HepG2 (cell line): ENCODE data around the gene KIRREL2. TPM values are rescaled to one million over a fixed set of nuclear protein-coding genes. Genes with fewer than 3 reads are reported as not detected.

ENCODE experiments used
- ARID2 ChIP-seq: sonication (generic); formaldehyde crosslinking; IDR thresholded peaks from 2 replicates; pipeline ENCODE4 v1.8.1; 2022; ENCODE audit warnings: mild to moderate bottlenecking, missing genetic modification reagents, borderline replicate concordance
- MAF1 ChIP-seq: sonication (generic); formaldehyde crosslinking; IDR thresholded peaks from 2 replicates; pipeline ENCODE4 v1.5.0; 2020; ENCODE audit warnings: missing genetic modification reagents, borderline replicate concordance
- MAZ ChIP-seq, 2 experiments: sonication (generic) in 1 of 2; formaldehyde crosslinking in 1 of 2; IDR thresholded peaks; 2 replicates each; pipeline versions ENCODE4 v1.5.0 to v1.6.1; 2012 to 2020; ENCODE audit warnings: low read depth in 2 of 2, mild to moderate bottlenecking in 2 of 2, borderline replicate concordance in 1 of 2, improper control_type of control experiment in 1 of 2, low read length in 1 of 2, missing genetic modification reagents in 1 of 2, moderate library complexity in 1 of 2
- MIER2 ChIP-seq: IDR thresholded peaks from 2 replicates; pipeline ENCODE4 v1.6.1; 2016; ENCODE audit warnings: missing biosample characterization, missing genetic modification reagents
- NFE2L1 ChIP-seq: sonication (generic); formaldehyde crosslinking; IDR thresholded peaks from 2 replicates; pipeline ENCODE4 v1.4.0; 2020; ENCODE audit warnings: missing genetic modification reagents, mild to moderate bottlenecking, borderline replicate concordance
- NKX3-1 ChIP-seq: sonication (generic); formaldehyde crosslinking; IDR thresholded peaks from 2 replicates; pipeline ENCODE4 v1.5.0; 2020; ENCODE audit warnings: missing genetic modification reagents
- NR3C1 ChIP-seq: sonication (generic); formaldehyde crosslinking; IDR thresholded peaks from 2 replicates; pipeline ENCODE4 v1.4.0; 2020; ENCODE audit warnings: missing genetic modification reagents
- PAX8 ChIP-seq: sonication (generic); formaldehyde crosslinking; IDR thresholded peaks from 2 replicates; pipeline ENCODE4 v1.8.0; 2022; ENCODE audit warnings: mild to moderate bottlenecking, missing genetic modification reagents, borderline replicate concordance
- RFX3 ChIP-seq: IDR thresholded peaks from 2 replicates; pipeline ENCODE4 v1.6.1; 2016; ENCODE audit warnings: missing biosample characterization, missing genetic modification reagents
- RNF2 ChIP-seq: fragments of 450-650 bp; conservative IDR thresholded peaks from 2 replicates; pipeline ENCODE4 v1.6.1; 2016; ENCODE audit warnings: low read depth
- RORA ChIP-seq: sonication (generic); formaldehyde crosslinking; IDR thresholded peaks from 2 replicates; pipeline ENCODE4 v1.5.0; 2020; ENCODE audit warnings: mild to moderate bottlenecking, missing genetic modification reagents, moderate library complexity
- SMAD1 ChIP-seq: sonication (generic); formaldehyde crosslinking; IDR thresholded peaks from 2 replicates; pipeline ENCODE4 v1.4.0; 2020; ENCODE audit warnings: missing genetic modification reagents, low read depth, mild to moderate bottlenecking, borderline replicate concordance
- TCF7L2 ChIP-seq: IDR thresholded peaks from 2 replicates; pipeline ENCODE4 v1.6.1; 2011; ENCODE audit warnings: mild to moderate bottlenecking, low read depth, low read length, moderate library complexity
- U2AF1 ChIP-seq: fragments of 200-400 bp; formaldehyde crosslinking; optimal IDR thresholded peaks from 2 replicates; pipeline ENCODE3; 2017; ENCODE audit warnings: mild to moderate bottlenecking, low read depth, low read length
- ZFP36L1 ChIP-seq: sonication (generic); formaldehyde crosslinking; IDR thresholded peaks from 2 replicates; pipeline ENCODE4 v1.8.0; 2022; ENCODE audit warnings: mild to moderate bottlenecking, missing genetic modification reagents, moderate library complexity
- ZFP62 ChIP-seq: sonication (generic); formaldehyde crosslinking; IDR thresholded peaks from 2 replicates; pipeline ENCODE4 v1.4.0; 2020; ENCODE audit warnings: missing genetic modification reagents
- ZNF101 ChIP-seq: sonication (generic); formaldehyde crosslinking; IDR thresholded peaks from 2 replicates; pipeline ENCODE4 v1.4.0; 2020; ENCODE audit warnings: mild to moderate bottlenecking, low read depth, missing genetic modification reagents, borderline replicate concordance
- ZNF317 ChIP-seq: sonication (generic); formaldehyde crosslinking; IDR thresholded peaks from 2 replicates; pipeline ENCODE4 v1.5.0; 2020; ENCODE audit warnings: mild to moderate bottlenecking, missing genetic modification reagents
- ZNF556 ChIP-seq: sonication (generic); formaldehyde crosslinking; IDR thresholded peaks from 2 replicates; pipeline ENCODE4 v1.4.0; 2020; ENCODE audit warnings: mild to moderate bottlenecking, missing genetic modification reagents, borderline replicate concordance
- ZNF614 ChIP-seq: IDR thresholded peaks from 2 replicates; pipeline ENCODE4 v1.6.1; 2018; ENCODE audit warnings: missing biosample characterization, missing genetic modification reagents, inconsistent platforms, borderline replicate concordance
- ZNF839 ChIP-seq: sonication (generic); formaldehyde crosslinking; IDR thresholded peaks from 2 replicates; pipeline ENCODE4 v1.4.0; 2020; ENCODE audit warnings: missing genetic modification reagents, mild to moderate bottlenecking, borderline replicate concordance
- ZNF841 ChIP-seq: sonication (generic); formaldehyde crosslinking; IDR thresholded peaks from 2 replicates; pipeline ENCODE4 v1.8.1; 2023; ENCODE audit warnings: missing genetic modification reagents, borderline replicate concordance
- ZSCAN30 ChIP-seq: sonication (generic); formaldehyde crosslinking; IDR thresholded peaks from 2 replicates; pipeline ENCODE4 v1.5.0; 2020; ENCODE audit warnings: mild to moderate bottlenecking, missing genetic modification reagents
- polyA plus RNA-seq, 8 experiments: library from polyadenylated mRNA; depleted of rRNA in 3 of 8; stranded (reverse) in 7 of 8; unstranded in 1 of 8; fragments of >200 nt; fragmentation: Illumina TruSeq in 4 of 8; extraction: Trizol in 4 of 8; gene quantifications; 2 replicates each; pipeline versions ENCODE4 v1.2.1 to v1.2.3, GENCODE V29; 2011 to 2016; ENCODE audit warnings: low read depth in 4 of 8, missing spikeins in 1 of 8, mixed read lengths in 1 of 8; ENCODE audit not compliant: insufficient read depth in 1 of 8
- total RNA-seq, 5 experiments: library from RNA; depleted of rRNA; stranded (reverse); fragments of >200 nt; fragmentation: Illumina TruSeq; extraction: Trizol; gene quantifications; 2 replicates each; pipeline ENCODE4 v1.2.3, GENCODE V29; 2016; ENCODE audit warnings: low read depth in 1 of 5
- TF ChIP-seq, protein P1 (sequence below): sonication (generic); formaldehyde crosslinking; IDR thresholded peaks from 2 replicates; pipeline ENCODE4 v1.4.0; 2020; ENCODE audit warnings: missing genetic modification reagents, borderline replicate concordance
- TF ChIP-seq, protein P2 (sequence below): sonication (generic); formaldehyde crosslinking; IDR thresholded peaks from 2 replicates; pipeline ENCODE4 v1.5.1; 2020; ENCODE audit warnings: mild to moderate bottlenecking, missing genetic modification reagents, moderate library complexity

Gene KIRREL2
- total and polyA plus RNA-seq, 2 of the 13 experiments (the other 11 are each of a cell fraction or from before 2014, with no cell fraction given) = 0.18 to 2.4 TPM

DNA sequence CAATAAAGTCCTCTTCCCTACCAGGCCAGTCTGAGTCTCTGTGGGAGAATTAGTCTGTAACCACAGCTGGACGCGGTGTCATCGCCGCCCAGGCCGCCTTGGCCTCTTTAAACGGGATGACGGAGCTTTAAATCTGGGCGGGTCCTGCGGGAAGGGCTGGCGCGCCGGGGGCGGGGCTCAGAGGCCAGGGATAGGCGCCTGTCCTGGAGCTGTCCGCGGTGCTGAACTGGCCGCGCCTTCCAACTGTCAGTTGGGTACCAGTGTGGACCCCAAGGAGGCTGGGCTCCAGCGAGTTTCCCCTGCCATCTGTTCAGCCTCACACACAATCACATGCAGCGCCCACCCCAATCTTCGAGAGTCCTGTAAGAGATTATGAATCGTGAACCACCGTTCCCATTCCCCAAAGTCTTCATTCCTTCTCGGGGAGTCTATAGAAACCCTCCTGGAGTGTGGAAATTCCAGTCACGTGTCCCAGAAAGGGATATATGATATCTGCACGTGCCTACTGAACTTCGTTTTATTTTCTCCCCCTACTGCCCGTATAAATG lies 23.1 kb downstream of the KIRREL2 start (continued):
- TF ChIP-seq, protein P1, sequence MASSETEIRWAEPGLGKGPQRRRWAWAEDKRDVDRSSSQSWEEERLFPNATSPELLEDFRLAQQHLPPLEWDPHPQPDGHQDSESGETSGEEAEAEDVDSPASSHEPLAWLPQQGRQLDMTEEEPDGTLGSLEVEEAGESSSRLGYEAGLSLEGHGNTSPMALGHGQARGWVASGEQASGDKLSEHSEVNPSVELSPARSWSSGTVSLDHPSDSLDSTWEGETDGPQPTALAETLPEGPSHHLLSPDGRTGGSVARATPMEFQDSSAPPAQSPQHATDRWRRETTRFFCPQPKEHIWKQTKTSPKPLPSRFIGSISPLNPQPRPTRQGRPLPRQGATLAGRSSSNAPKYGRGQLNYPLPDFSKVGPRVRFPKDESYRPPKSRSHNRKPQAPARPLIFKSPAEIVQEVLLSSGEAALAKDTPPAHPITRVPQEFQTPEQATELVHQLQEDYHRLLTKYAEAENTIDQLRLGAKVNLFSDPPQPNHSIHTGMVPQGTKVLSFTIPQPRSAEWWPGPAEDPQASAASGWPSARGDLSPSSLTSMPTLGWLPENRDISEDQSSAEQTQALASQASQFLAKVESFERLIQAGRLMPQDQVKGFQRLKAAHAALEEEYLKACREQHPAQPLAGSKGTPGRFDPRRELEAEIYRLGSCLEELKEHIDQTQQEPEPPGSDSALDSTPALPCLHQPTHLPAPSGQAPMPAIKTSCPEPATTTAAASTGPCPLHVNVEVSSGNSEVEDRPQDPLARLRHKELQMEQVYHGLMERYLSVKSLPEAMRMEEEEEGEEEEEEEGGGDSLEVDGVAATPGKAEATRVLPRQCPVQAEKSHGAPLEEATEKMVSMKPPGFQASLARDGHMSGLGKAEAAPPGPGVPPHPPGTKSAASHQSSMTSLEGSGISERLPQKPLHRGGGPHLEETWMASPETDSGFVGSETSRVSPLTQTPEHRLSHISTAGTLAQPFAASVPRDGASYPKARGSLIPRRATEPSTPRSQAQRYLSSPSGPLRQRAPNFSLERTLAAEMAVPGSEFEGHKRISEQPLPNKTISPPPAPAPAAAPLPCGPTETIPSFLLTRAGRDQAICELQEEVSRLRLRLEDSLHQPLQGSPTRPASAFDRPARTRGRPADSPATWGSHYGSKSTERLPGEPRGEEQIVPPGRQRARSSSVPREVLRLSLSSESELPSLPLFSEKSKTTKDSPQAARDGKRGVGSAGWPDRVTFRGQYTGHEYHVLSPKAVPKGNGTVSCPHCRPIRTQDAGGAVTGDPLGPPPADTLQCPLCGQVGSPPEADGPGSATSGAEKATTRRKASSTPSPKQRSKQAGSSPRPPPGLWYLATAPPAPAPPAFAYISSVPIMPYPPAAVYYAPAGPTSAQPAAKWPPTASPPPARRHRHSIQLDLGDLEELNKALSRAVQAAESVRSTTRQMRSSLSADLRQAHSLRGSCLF (CRISPR knock-in tag) = peak; percentile 92; the same call in 1 of the 2 replicates
- TF ChIP-seq ZNF839 (CRISPR knock-in tag) (no peak), MIER2 (peak; percentile 99), ZNF556 (CRISPR knock-in tag) (no peak), MAF1 (peak; percentile 86; the same call in 1 of the 2 replicates), TCF7L2 (no peak), MAZ (IDR thresholded peaks at IDR 0.05; ENCODE audit: borderline replicate concordance, low read depth, low read length) (peak; percentile 44; the same call in 1 of the 2 replicates), MAZ (CRISPR knock-in tag; IDR thresholded peaks at IDR 0.05; ENCODE audit: low read depth) (peak; percentile 74), ZFP62 (CRISPR knock-in tag) (no peak), U2AF1 (no peak), ZNF101 (CRISPR knock-in tag) (no peak), ZNF841 (CRISPR knock-in tag) (no peak), NKX3-1 (CRISPR knock-in tag) (peak; percentile 99), NFE2L1 (peak; percentile 49; the same call in 1 of the 2 replicates), RORA (no peak), ZNF317 (CRISPR knock-in tag) (peak; percentile 86), RNF2 (no peak), PAX8 (CRISPR knock-in tag) (0 out of 2 replicates have a peak, but pooled peaks have one; percentile 61), SMAD1 (CRISPR knock-in tag) (no peak), RFX3 (CRISPR knock-in tag) (peak; percentile 49; the same call in 1 of the 2 replicates), ARID2 (CRISPR knock-in tag) (no peak), ZSCAN30 (CRISPR knock-in tag) (peak; percentile 42; the same call in 1 of the 2 replicates), ZNF614 (peak; percentile 74; the same call in 1 of the 2 replicates), NR3C1 (CRISPR knock-in tag) (no peak), ZFP36L1 (no peak)
- TF ChIP-seq, protein P2, sequence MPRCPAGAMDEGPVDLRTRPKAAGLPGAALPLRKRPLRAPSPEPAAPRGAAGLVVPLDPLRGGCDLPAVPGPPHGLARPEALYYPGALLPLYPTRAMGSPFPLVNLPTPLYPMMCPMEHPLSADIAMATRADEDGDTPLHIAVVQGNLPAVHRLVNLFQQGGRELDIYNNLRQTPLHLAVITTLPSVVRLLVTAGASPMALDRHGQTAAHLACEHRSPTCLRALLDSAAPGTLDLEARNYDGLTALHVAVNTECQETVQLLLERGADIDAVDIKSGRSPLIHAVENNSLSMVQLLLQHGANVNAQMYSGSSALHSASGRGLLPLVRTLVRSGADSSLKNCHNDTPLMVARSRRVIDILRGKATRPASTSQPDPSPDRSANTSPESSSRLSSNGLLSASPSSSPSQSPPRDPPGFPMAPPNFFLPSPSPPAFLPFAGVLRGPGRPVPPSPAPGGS (CRISPR knock-in tag) = 0 out of 2 replicates have a peak, but pooled peaks have one; percentile 74
